Testis (tissue), 2 donors: ENCODE data around the gene TCF4.
A peak's percentile ranks its signal among the peaks of the same experiment; 100 is the strongest.

Experiments used
- POLR2A ChIP-seq: fragments of 450-650 bp; IDR thresholded peaks from one replicate; pipeline ENCODE4 v1.6.1; 2017; ENCODE audit warnings: antibody characterized with exemption, mild to moderate bottlenecking, moderate library complexity
- TF ChIP-seq, protein P1 (sequence below), 3 experiments: fragments of 450-650 bp in 2 of 3; fragments of 200-600 bp in 1 of 3; sonication (generic) in 1 of 3; IDR thresholded peaks; one replicate each; pipeline ENCODE4 v1.5.1; 2016 to 2019; ENCODE audit warnings: antibody characterized with exemption in 3 of 3, mild to moderate bottlenecking in 2 of 3, moderate library complexity in 1 of 3

DNA sequence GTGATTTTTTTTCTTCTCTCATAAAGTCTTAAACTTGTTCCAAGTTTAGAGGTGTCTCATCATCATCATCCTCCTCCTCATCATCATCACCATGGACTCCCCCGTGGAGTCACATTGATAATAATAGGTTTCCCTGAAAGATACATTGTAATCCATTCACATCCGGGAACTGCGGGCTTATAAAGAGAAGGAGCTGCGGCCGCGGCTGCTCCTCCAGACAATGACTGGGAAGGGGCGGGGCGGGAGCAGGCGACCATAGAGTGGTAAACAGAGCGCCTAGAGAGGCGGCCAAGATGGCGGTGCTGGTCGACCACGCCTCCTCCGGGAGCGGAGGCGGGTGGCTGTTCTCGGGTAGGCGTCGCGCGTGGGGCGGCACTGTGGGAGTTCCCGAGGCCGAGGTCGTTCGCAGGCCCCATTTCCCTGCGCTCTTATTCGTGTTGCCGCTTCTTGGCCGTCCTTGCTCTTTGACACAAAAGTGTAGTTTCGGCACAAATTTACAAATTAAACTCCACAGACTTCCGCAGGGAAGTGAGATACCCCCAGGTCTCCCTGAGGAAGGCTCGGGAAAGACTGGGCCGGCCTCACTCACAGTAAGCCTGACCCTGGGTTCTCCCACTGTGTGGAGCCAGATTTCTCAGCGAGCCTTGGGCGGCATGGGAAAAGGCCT is 1.8 kb upstream of the TCF4 start:
- TF ChIP-seq, protein P1, sequence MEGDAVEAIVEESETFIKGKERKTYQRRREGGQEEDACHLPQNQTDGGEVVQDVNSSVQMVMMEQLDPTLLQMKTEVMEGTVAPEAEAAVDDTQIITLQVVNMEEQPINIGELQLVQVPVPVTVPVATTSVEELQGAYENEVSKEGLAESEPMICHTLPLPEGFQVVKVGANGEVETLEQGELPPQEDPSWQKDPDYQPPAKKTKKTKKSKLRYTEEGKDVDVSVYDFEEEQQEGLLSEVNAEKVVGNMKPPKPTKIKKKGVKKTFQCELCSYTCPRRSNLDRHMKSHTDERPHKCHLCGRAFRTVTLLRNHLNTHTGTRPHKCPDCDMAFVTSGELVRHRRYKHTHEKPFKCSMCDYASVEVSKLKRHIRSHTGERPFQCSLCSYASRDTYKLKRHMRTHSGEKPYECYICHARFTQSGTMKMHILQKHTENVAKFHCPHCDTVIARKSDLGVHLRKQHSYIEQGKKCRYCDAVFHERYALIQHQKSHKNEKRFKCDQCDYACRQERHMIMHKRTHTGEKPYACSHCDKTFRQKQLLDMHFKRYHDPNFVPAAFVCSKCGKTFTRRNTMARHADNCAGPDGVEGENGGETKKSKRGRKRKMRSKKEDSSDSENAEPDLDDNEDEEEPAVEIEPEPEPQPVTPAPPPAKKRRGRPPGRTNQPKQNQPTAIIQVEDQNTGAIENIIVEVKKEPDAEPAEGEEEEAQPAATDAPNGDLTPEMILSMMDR (IDR thresholded peaks at IDR 0.05), result peak in 1 of 3 experiments; percentile 23
- no peak for TF ChIP-seq POLR2A
